HepG2 (cell line): ENCODE measurements around the gene CTDSP2.

Experiments
- ATAD3A ChIP-seq: sonication (generic); formaldehyde crosslinking; IDR thresholded peaks from 2 replicates; pipeline ENCODE4 v1.4.0; 2020; ENCODE audit warnings: missing genetic modification reagents
- CBX1 ChIP-seq: IDR thresholded peaks from one replicate; pipeline ENCODE4 v1.6.1; 2016; ENCODE audit warnings: antibody characterized with exemption, low read depth
- FOXA1 ChIP-seq, 2 experiments: fragments of 450-650 bp in 1 of 2; sonication (generic) in 1 of 2; formaldehyde crosslinking in 1 of 2; IDR thresholded peaks; 2 replicates each; pipeline versions ENCODE4 v1.4.0 to v1.6.1; 2016 to 2020; ENCODE audit warnings: missing genetic modification reagents in 1 of 2
- HBP1 ChIP-seq: IDR thresholded peaks from 2 replicates; pipeline ENCODE4 v1.6.1; 2016; ENCODE audit warnings: low read depth, control low read depth
- HNRNPLL ChIP-seq: fragments of 200-400 bp; formaldehyde crosslinking; IDR thresholded peaks from 2 replicates; pipeline ENCODE4 v1.6.1; 2017; ENCODE audit warnings: mild to moderate bottlenecking, low read depth, low read length; ENCODE audit not compliant: poor library complexity, severe bottlenecking
- IRX3 ChIP-seq: sonication (generic); formaldehyde crosslinking; IDR thresholded peaks from 2 replicates; pipeline ENCODE4 v1.8.1; 2023; ENCODE audit warnings: mild to moderate bottlenecking, low read depth, missing genetic modification reagents, borderline replicate concordance
- RARA ChIP-seq: IDR thresholded peaks from 2 replicates; pipeline ENCODE4 v1.6.1; 2016; ENCODE audit warnings: missing genetic modification reagents, missing compliant biosample characterization
- RNF219 ChIP-seq: sonication (generic); formaldehyde crosslinking; IDR thresholded peaks from 2 replicates; pipeline ENCODE4 v1.5.0; 2020; ENCODE audit warnings: mild to moderate bottlenecking, missing genetic modification reagents
- SP5 ChIP-seq: IDR thresholded peaks from 2 replicates; pipeline ENCODE4 v1.6.1; 2016; ENCODE audit warnings: low read depth, borderline replicate concordance
- ZNF280B ChIP-seq: sonication (generic); formaldehyde crosslinking; IDR thresholded peaks from 2 replicates; pipeline ENCODE4 v1.5.0; 2020; ENCODE audit warnings: missing genetic modification reagents, mild to moderate bottlenecking, borderline replicate concordance
- ZNF468 ChIP-seq: sonication (generic); formaldehyde crosslinking; IDR thresholded peaks from 2 replicates; pipeline ENCODE4 v1.8.0; 2022; ENCODE audit warnings: mild to moderate bottlenecking, moderate library complexity, missing genetic modification reagents

- TF ChIP-seq IRX3 = no peak
- no peak for TF ChIP-seq ZNF468 (CRISPR knock-in tag)
- TF ChIP-seq HNRNPLL = no peak
- TF ChIP-seq FOXA1 (IDR thresholded peaks at IDR 0.05) = no peak
- TF ChIP-seq FOXA1 (CRISPR knock-in tag; IDR thresholded peaks at IDR 0.05) = no peak
- TF ChIP-seq ZNF280B (CRISPR knock-in tag) = no peak
- no peak for TF ChIP-seq RNF219 (CRISPR knock-in tag)
- TF ChIP-seq ATAD3A (CRISPR knock-in tag) = no peak
- TF ChIP-seq CBX1 = no peak
- TF ChIP-seq RARA (CRISPR knock-in tag) = 0 out of 2 replicates have a peak, but pooled peaks have one; percentile 43
- TF ChIP-seq SP5 = no peak
- no peak for TF ChIP-seq HBP1 (CRISPR knock-in tag)
These were observed 1.6 kb downstream of the CTDSP2 start for GRCh38 chr12:57844709-57845477.
